GM12872 (cell line): Measurements from ENCODE around the gene MRPL14.
A peak's percentile ranks its signal among the peaks of the same experiment; 100 is the strongest.

Experiments
- TF ChIP-seq, protein P1 (sequence below): IDR thresholded peaks from 3 replicates; pipeline ENCODE4 v1.5.1; 2011; ENCODE audit warnings: low read depth, mild to moderate bottlenecking, low read length, moderate library complexity; ENCODE audit not compliant: insufficient read depth

Gene MRPL14

DNA sequence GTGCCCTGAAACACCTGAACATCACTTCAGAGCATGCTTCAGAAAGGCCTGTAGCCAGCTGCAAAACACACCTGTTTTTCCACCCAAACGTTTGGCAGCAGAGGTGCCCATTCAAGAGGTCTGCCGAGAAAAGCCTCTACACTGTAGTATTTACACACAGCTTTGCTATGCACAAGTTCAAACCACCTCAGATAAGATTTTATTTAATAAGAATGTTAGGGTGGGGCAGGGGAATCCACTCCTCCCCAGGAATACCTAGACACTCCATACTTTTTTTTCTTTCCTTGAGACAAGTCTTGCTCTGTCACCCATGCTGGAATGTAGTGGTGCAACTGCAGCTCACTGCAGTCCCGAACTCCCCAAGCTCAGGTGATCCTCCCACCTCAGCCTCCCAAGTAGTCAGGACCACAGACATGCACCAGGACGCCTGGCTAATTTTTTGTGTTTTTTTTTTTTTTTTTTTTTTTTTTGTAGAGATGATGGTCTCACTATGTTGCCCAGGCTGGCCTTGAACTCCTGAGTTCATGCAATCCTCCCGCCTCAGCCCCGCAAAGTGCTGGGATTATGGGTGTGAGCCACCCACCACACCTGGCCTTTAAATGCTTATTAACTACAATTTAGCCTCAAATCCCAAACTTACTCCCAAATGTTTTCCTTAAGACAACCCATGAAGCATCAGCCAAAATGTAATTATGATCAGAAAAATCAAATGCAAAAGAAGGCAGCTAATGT, 9.7 kb downstream of the MRPL14 start:
- TF ChIP-seq, protein P1, sequence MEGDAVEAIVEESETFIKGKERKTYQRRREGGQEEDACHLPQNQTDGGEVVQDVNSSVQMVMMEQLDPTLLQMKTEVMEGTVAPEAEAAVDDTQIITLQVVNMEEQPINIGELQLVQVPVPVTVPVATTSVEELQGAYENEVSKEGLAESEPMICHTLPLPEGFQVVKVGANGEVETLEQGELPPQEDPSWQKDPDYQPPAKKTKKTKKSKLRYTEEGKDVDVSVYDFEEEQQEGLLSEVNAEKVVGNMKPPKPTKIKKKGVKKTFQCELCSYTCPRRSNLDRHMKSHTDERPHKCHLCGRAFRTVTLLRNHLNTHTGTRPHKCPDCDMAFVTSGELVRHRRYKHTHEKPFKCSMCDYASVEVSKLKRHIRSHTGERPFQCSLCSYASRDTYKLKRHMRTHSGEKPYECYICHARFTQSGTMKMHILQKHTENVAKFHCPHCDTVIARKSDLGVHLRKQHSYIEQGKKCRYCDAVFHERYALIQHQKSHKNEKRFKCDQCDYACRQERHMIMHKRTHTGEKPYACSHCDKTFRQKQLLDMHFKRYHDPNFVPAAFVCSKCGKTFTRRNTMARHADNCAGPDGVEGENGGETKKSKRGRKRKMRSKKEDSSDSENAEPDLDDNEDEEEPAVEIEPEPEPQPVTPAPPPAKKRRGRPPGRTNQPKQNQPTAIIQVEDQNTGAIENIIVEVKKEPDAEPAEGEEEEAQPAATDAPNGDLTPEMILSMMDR = no peak

DNA sequence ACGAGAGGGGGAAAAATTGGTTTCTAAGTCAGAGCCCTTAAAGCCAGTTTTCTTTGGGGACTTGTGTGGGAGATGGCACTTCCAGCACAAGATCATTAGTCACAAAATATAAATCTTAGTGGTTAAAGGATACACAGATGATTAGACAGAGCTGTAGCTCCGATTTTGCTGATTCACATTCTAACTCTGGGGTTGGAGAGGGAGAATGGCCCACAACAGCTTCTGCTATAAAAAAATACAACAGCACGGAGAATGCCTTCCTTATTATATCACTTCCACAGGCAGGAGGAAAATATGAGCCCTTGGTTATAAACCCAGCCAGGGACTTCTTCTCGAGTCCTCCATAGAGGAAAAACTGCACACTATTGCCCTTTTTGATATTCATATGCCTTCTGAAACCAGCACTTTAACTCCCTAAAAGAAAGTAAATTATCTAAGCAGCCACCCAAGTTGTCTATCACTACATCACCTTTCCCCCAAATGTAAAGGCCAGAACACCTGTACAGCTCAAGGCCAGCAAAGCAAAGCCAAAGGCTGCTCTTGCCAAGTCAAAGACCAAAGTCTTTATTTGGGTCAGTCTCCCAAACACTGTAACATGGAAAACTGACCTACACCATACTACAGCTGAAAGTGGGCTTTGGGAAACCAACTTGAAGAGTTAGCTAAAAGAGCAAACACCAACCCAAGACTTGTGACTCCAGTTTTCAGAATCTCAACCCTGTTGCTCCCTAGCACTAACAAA, 10.4 kb downstream of the MRPL14 start:
- TF ChIP-seq, protein P1 = no peak

DNA sequence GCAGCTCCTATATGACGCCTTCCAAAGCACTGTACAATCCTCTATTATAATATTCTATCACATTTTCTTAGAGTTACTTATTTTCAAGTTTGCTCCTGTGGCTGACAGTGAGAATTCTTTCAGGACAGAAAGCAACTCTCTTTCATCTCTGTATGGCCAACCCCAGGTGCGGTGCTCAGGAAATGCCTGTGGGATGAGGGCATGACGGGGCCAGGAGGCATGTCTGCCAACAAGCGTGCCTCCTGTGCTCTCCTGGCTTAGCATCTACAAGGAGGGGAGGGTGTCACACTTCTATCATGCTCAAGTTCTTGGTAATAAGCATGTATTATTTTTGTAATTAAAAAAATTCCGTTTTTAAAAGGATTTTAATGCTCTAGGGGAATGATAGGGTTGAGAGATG, 11.4 kb downstream of the MRPL14 start:
- TF ChIP-seq, protein P1 = no peak

DNA sequence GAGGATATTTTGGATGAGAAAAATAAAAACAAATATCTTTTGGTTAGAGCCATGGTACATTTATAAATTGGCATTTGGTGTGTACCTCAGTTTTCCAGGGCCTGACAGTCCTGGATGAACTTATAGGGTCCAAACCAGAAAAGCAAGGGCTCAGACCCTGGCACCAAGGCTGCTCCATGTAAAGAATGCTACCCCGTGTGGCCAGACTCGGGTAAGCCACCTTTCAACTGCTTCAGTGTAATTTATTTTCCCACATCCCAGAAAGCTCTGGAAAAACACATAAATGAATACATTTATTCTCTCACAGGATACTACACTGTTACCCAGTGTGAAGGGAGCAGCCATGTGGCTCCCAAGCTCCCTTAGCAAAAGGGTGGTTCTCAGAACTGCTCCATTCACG, 13.8 kb downstream of the MRPL14 start:
- TF ChIP-seq, protein P1 = peak; percentile 36; the same call in 1 of the 3 replicates

DNA sequence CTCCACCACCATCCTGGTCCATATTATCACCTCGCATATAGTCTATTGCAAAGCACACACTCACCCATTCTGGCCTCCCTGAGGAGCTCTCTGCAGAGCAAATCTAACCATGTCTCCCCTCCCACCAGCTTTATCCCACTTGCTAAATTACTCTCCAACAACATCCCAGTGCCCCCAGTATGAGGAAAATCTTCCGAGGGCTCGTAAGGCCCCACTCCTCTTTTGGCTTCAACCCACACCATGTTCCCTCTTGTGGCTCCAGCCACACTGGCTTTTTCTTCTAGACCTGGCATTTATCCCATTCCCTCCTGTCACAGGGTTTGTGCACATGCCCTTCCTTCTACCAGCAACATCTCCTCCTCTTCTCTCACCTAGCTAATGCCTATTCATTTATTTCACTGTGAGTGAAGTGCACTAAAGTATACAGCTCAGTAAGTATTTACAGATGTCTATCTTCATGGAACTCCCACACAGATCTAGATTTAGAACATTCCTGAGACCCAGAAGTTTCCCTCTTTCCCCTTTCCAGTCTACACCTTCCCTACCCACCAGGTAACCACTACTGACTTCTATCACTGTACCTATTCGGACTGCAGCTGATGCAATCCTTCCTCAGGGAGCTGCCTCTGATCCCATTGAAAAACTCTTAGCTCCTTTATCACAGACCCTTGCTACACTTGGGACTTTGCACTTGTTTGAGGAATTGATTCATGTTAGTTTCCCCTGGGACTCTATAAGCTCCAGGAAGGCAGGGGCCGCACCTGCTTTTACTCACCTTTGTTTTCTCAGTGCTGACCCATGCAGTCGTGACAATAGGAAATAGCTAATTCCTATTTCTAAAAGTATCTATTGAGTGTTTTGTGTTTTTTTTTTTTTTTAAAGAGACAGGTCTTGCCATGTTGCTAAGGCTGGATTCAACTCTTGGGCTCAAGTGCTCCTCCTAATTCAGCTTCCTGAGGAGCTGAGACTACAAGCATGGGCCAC, 15.5 kb downstream of the MRPL14 start:
- TF ChIP-seq, protein P1 = no peak

DNA sequence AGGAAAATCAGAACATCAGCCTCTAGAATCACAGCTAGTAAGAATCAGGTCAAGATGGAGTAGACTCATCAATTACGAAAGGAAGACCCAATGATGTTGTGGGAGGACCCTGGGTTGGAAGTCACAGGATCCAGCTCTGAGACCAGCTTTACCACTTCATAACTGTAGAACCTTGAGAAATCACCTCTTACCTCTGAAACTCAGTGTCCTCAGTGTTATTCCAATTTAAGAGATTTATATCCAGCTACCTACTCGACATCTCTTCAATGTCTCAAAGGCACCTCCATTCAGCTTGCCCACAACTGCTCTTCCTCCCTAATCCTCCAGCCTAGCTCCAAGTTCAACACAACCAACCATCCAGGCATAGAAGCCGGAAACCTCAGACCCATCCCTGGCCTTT, 16.3 kb downstream of the MRPL14 start:
- TF ChIP-seq, protein P1 = no peak
